Measurements from ENCODE around the gene WDR93. TPM values are rescaled to one million over a fixed set of nuclear protein-coding genes. Genes with fewer than 3 reads are reported as not detected.
"Not testable (repeated sequence)": the region's sequence is repeated elsewhere in the genome, so short reads cannot be mapped to it uniquely, and the experiment has no call there.

Gene WDR93
- total and polyA plus RNA-seq, 8 donors, result 0.20 to 2.1 (median 1.4) TPM

GRCh38 chr15:89781891-89782618 is 91.4 kb downstream of the WDR93 start:
- ATAC-seq (peak; percentile 56), DNase-seq (no peak)
- H3K4me1 ChIP-seq, result peaks cover 0 to 28% of the 10 kb centered on the region in 2 donors
- H3K27me3 ChIP-seq, result peaks cover 0 to 5% of the 10 kb centered on the region in 2 donors
- H3K9me3 ChIP-seq, result no peaks in the 10 kb centered on the region
- intact Hi-C loops (cut with DNase I), result no loop called here
- H3K36me3 ChIP-seq, result peaks cover 0 to 25% of the 10 kb centered on the region in 2 donors
- peak overlapping the region in 1 of 2 donors; percentile 23 for H3K27ac ChIP-seq
- no peak overlapping the region for H3K4me3 ChIP-seq
- no peak for TF ChIP-seq CTCF (IDR thresholded peaks at IDR 0.05)

- ATAC-seq; H3K27me3 ChIP-seq; intact Hi-C loops (cut with DNase I); DNase-seq; H3K9me3 ChIP-seq; H3K27ac ChIP-seq; H3K4me3 ChIP-seq: not testable (repeated sequence)
- Histone ChIP-seq H3K36me3 (peaks cover 0 to 25% of the 10 kb centered on the region in 2 donors), H3K4me1 (peaks cover 0 to 26% of the 10 kb centered on the region in 2 donors)
Observed at GRCh38 chr15:89782619-89782950, 92.0 kb downstream of the WDR93 start.

- Histone ChIP-seq H3K36me3 (peaks cover 0 to 29% of the 10 kb centered on the region in 2 donors), H3K4me3 (no peak overlapping the region), H3K9me3 (no peaks in the 10 kb centered on the region), H3K4me1 (peaks cover 0 to 26% of the 10 kb centered on the region in 2 donors), H3K27ac (no peak overlapping the region), H3K27me3 (no peaks in the 10 kb centered on the region)
- intact Hi-C loops (cut with DNase I), result no loop called here
- TF ChIP-seq CTCF (IDR thresholded peaks at IDR 0.05), result no peak
- ATAC-seq (no peak), DNase-seq (no peak)
Observed at GRCh38 chr15:89783111-89783860, 92.7 kb downstream of the WDR93 start.

- H3K4me1 ChIP-seq, result peaks cover 0 to 26% of the 10 kb centered on the region in 2 donors
- H3K9me3 ChIP-seq, result no peaks in the 10 kb centered on the region
- DNase-seq (no peak), ATAC-seq (no peak)
- no peak for TF ChIP-seq CTCF (IDR thresholded peaks at IDR 0.05)
- no peaks in the 10 kb centered on the region for H3K27me3 ChIP-seq
- intact Hi-C loops (cut with DNase I), result no loop called here
- no peak overlapping the region for H3K4me3 ChIP-seq
- H3K36me3 ChIP-seq, result peaks cover 0 to 36% of the 10 kb centered on the region in 2 donors
- H3K27ac ChIP-seq, result no peak overlapping the region
Observed at GRCh38 chr15:89783861-89784685, 93.5 kb downstream of the WDR93 start.

GRCh38 chr15:89784686-89784960 is 94.0 kb downstream of the WDR93 start:
- no peak overlapping the region for H3K4me3 ChIP-seq
- peaks cover 0 to 42% of the 10 kb centered on the region in 2 donors for H3K36me3 ChIP-seq
- intact Hi-C loops (cut with DNase I), result no loop called here
- no peak for TF ChIP-seq CTCF (IDR thresholded peaks at IDR 0.05)
- no peaks in the 10 kb centered on the region for H3K9me3 ChIP-seq
- peaks cover 0 to 26% of the 10 kb centered on the region in 2 donors for H3K4me1 ChIP-seq
- no peak for DNase-seq
- no peaks in the 10 kb centered on the region for H3K27me3 ChIP-seq
- H3K27ac ChIP-seq, result no peak overlapping the region
- no peak for ATAC-seq
